ENCODE data around the gene FARS2.
A peak's percentile ranks its signal among the peaks of the same experiment; 100 is the strongest.

FARS2 gene

GRCh38 chr6:5749016-5749650 is 487.8 kb downstream of the FARS2 start:
- H3K9ac ChIP-seq = peak overlapping the region; percentile 42; the same call in 1 of the 2 replicates
- peak overlapping the region; percentile 77 for H3K4me2 ChIP-seq
- H3K27me3 ChIP-seq = no peaks in the 10 kb centered on the region
- no peaks in the 10 kb centered on the region for H4K20me1 ChIP-seq
- peaks cover 27% of the 10 kb centered on the region for H3K9me3 ChIP-seq
- H3K4me1 ChIP-seq = peaks cover 62% of the 10 kb centered on the region
- TF ChIP-seq Cebpa-rat (IDR thresholded peaks at IDR 0.05) = no peak
- H3K4me3 ChIP-seq = no peak overlapping the region
- peak overlapping the region; percentile 79 for H3K27ac ChIP-seq
- H3K36me3 ChIP-seq = peaks cover 3% of the 10 kb centered on the region; the same call in 1 of the 2 replicates

- peaks cover 33% of the 10 kb centered on the region for H3K9me3 ChIP-seq
- no peaks in the 10 kb centered on the region for H4K20me1 ChIP-seq
- H3K4me3 ChIP-seq = no peak overlapping the region
- no peaks in the 10 kb centered on the region for H3K27me3 ChIP-seq
- peaks cover 7% of the 10 kb centered on the region; the same call in 1 of the 2 replicates for H3K36me3 ChIP-seq
- H3K4me1 ChIP-seq = peaks cover 57% of the 10 kb centered on the region
- H3K27ac ChIP-seq = peak overlapping the region; percentile 79
- H3K9ac ChIP-seq = peak overlapping the region; percentile 42; the same call in 1 of the 2 replicates
- peak; percentile 88 for TF ChIP-seq Cebpa-rat (IDR thresholded peaks at IDR 0.05)
- peak overlapping the region; percentile 77 for H3K4me2 ChIP-seq
These were observed 488.4 kb downstream of the FARS2 start for GRCh38 chr6:5749651-5750215.

- H3K36me3 ChIP-seq = peaks cover 7% of the 10 kb centered on the region; the same call in 1 of the 2 replicates
- peaks cover 41% of the 10 kb centered on the region for H3K9me3 ChIP-seq
- peaks cover 66% of the 10 kb centered on the region for H3K4me1 ChIP-seq
- no peaks in the 10 kb centered on the region for H4K20me1 ChIP-seq
- no peak overlapping the region for H3K9ac ChIP-seq
- no peak overlapping the region for H3K4me2 ChIP-seq
- H3K4me3 ChIP-seq = no peak overlapping the region
- no peaks in the 10 kb centered on the region for H3K27me3 ChIP-seq
- H3K27ac ChIP-seq = no peak overlapping the region
- no peak for TF ChIP-seq Cebpa-rat (IDR thresholded peaks at IDR 0.05)
These were observed 490.4 kb downstream of the FARS2 start for GRCh38 chr6:5751525-5752390.

- H3K4me2 ChIP-seq = no peak overlapping the region
- peaks cover 63% of the 10 kb centered on the region for H3K4me1 ChIP-seq
- H3K9ac ChIP-seq = no peak overlapping the region
These were observed 491.0 kb downstream of the FARS2 start for GRCh38 chr6:5752391-5752680.

GRCh38 chr6:5753209-5753608 is 491.9 kb downstream of the FARS2 start:
- H4K20me1 ChIP-seq = no peaks in the 10 kb centered on the region
- TF ChIP-seq Cebpa-rat (IDR thresholded peaks at IDR 0.05) = no peak
- peaks cover 51% of the 10 kb centered on the region for H3K9me3 ChIP-seq
- H3K27me3 ChIP-seq = no peaks in the 10 kb centered on the region
- no peak overlapping the region for H3K27ac ChIP-seq
- H3K4me2 ChIP-seq = no peak overlapping the region
- H3K36me3 ChIP-seq = peaks cover 7% of the 10 kb centered on the region; the same call in 1 of the 2 replicates
- no peak overlapping the region for H3K4me3 ChIP-seq
- peaks cover 63% of the 10 kb centered on the region for H3K4me1 ChIP-seq
- no peak overlapping the region for H3K9ac ChIP-seq

More at GRCh38 chr6:5752391-5752680, 491.0 kb downstream of the FARS2 start:
- no peak overlapping the region for H3K27ac ChIP-seq
- peaks cover 7% of the 10 kb centered on the region; the same call in 1 of the 2 replicates for H3K36me3 ChIP-seq
- no peaks in the 10 kb centered on the region for H4K20me1 ChIP-seq
- peaks cover 45% of the 10 kb centered on the region for H3K9me3 ChIP-seq
- H3K27me3 ChIP-seq = no peaks in the 10 kb centered on the region
- TF ChIP-seq Cebpa-rat (IDR thresholded peaks at IDR 0.05) = no peak
- no peak overlapping the region for H3K4me3 ChIP-seq

GRCh38 chr6:5754904-5755303 is 493.6 kb downstream of the FARS2 start:
- H3K9me3 ChIP-seq = peaks cover 67% of the 10 kb centered on the region
- no peak overlapping the region for H3K27ac ChIP-seq
- no peaks in the 10 kb centered on the region for H3K27me3 ChIP-seq
- TF ChIP-seq Cebpa-rat (IDR thresholded peaks at IDR 0.05) = no peak
- no peaks in the 10 kb centered on the region for H4K20me1 ChIP-seq
- no peak overlapping the region for H3K4me3 ChIP-seq
- peaks cover 13% of the 10 kb centered on the region; the same call in 1 of the 2 replicates for H3K36me3 ChIP-seq
- peaks cover 46% of the 10 kb centered on the region for H3K4me1 ChIP-seq
- no peak overlapping the region for H3K4me2 ChIP-seq
- H3K9ac ChIP-seq = no peak overlapping the region

GRCh38 chr6:5759571-5759970 is 498.3 kb downstream of the FARS2 start:
- H3K4me2 ChIP-seq = no peak overlapping the region
- H3K4me1 ChIP-seq = peaks cover 60% of the 10 kb centered on the region
- no peak overlapping the region for H3K4me3 ChIP-seq
- peaks cover 14% of the 10 kb centered on the region for H3K36me3 ChIP-seq
- no peak overlapping the region for H3K27ac ChIP-seq
- H3K9ac ChIP-seq = no peak overlapping the region
- peaks cover 48% of the 10 kb centered on the region for H3K9me3 ChIP-seq
- no peaks in the 10 kb centered on the region for H3K27me3 ChIP-seq
- TF ChIP-seq Cebpa-rat (IDR thresholded peaks at IDR 0.05) = no peak
- H4K20me1 ChIP-seq = no peaks in the 10 kb centered on the region

- no peak overlapping the region for H3K4me3 ChIP-seq
- H3K36me3 ChIP-seq = peaks cover 14% of the 10 kb centered on the region
- H3K27me3 ChIP-seq = no peaks in the 10 kb centered on the region
- H3K4me2 ChIP-seq = peak overlapping the region; percentile 93
- H3K9me3 ChIP-seq = peaks cover 43% of the 10 kb centered on the region
- H3K9ac ChIP-seq = no peak overlapping the region
- peaks cover 66% of the 10 kb centered on the region for H3K4me1 ChIP-seq
- peak overlapping the region; percentile 93 for H3K27ac ChIP-seq
- no peak for TF ChIP-seq Cebpa-rat (IDR thresholded peaks at IDR 0.05)
- no peaks in the 10 kb centered on the region for H4K20me1 ChIP-seq
These were observed 500.1 kb downstream of the FARS2 start for GRCh38 chr6:5761370-5761769.

GRCh38 chr6:5762561-5762968 is 501.3 kb downstream of the FARS2 start:
- Histone ChIP-seq H3K27me3 (no peaks in the 10 kb centered on the region), H3K36me3 (peaks cover 16% of the 10 kb centered on the region), H3K9me3 (peaks cover 42% of the 10 kb centered on the region), H3K27ac (peak overlapping the region; percentile 93), H3K4me3 (no peak overlapping the region), H3K4me2 (peak overlapping the region; percentile 93), H3K4me1 (peaks cover 61% of the 10 kb centered on the region), H3K9ac (peak overlapping the region; percentile 75; the same call in 1 of the 2 replicates), H4K20me1 (no peaks in the 10 kb centered on the region)
- no peak for TF ChIP-seq Cebpa-rat (IDR thresholded peaks at IDR 0.05)

All from BLaER1 (cell line).